HEK293T (cell line): ENCODE data around the gene MFSD6.

ENCODE experiments used
- CTCF ChIA-PET: fragments of 350-600 bp; formaldehyde crosslinking; extraction: SDS; loops from one replicate; lab custom pipeline; 2021; ENCODE audit warnings: antibody characterized with exemption, inconsistent platforms; lab: Yijun Ruan, JAX
- POLR2A ChIA-PET: fragments of 350-600 bp; formaldehyde crosslinking; extraction: SDS; loops from one replicate; lab custom pipeline; 2020; ENCODE audit warnings: antibody characterized with exemption, inconsistent platforms; lab: Yijun Ruan, JAX
- DNase-seq: peaks from one replicate; pipeline ENCODE4 v3.0.0; 2012; ENCODE audit warnings: mixed read lengths; ENCODE audit errors: extremely low spot score
- ARNT ChIP-seq: fragments of 450-650 bp; IDR thresholded peaks from 2 replicates; pipeline ENCODE4 v1.6.1; 2017; ENCODE audit warnings: mild to moderate bottlenecking
- BHLHE40 ChIP-seq: fragments of 450-650 bp; IDR thresholded peaks from 2 replicates; pipeline ENCODE4 v1.6.1; 2016; ENCODE audit warnings: mild to moderate bottlenecking, moderate library complexity, borderline replicate concordance
- CTBP1 ChIP-seq: fragments of 450-650 bp; IDR thresholded peaks from 2 replicates; pipeline ENCODE4 v1.6.1; 2016; ENCODE audit warnings: borderline replicate concordance
- ELF4 ChIP-seq: fragments of 450-650 bp; IDR thresholded peaks from 2 replicates; pipeline ENCODE4 v1.6.1; 2017; ENCODE audit warnings: antibody characterized with exemption
- FOXA1 ChIP-seq: fragments of 450-650 bp; IDR thresholded peaks from 2 replicates; pipeline ENCODE4 v1.6.1; 2016; ENCODE audit warnings: mild to moderate bottlenecking
- FOXK2 ChIP-seq: fragments of 450-650 bp; IDR thresholded peaks from 2 replicates; pipeline ENCODE4 v1.6.1; 2016; ENCODE audit warnings: mild to moderate bottlenecking
- FOXM1 ChIP-seq: fragments of 450-650 bp; IDR thresholded peaks from 2 replicates; pipeline ENCODE4 v1.6.1; 2017; ENCODE audit warnings: mild to moderate bottlenecking, borderline replicate concordance
- HDGF ChIP-seq: fragments of 450-650 bp; IDR thresholded peaks from 2 replicates; pipeline ENCODE4 v1.6.1; 2017; ENCODE audit warnings: antibody characterized with exemption, borderline replicate concordance
- L3MBTL2 ChIP-seq: fragments of 450-650 bp; conservative IDR thresholded peaks from 2 replicates; pipeline ENCODE4 v1.6.1; 2016; ENCODE audit warnings: mild to moderate bottlenecking
- LEF1 ChIP-seq: fragments of 450-650 bp; IDR thresholded peaks from 2 replicates; pipeline ENCODE4 v1.6.1; 2017; ENCODE audit warnings: mild to moderate bottlenecking, borderline replicate concordance
- NFRKB ChIP-seq: fragments of 450-650 bp; IDR thresholded peaks from 2 replicates; pipeline ENCODE4 v1.6.1; 2016; ENCODE audit warnings: mild to moderate bottlenecking, moderate library complexity
- SP1 ChIP-seq: fragments of 450-650 bp; IDR thresholded peaks from 2 replicates; pipeline ENCODE4 v1.6.1; 2017
- SUZ12 ChIP-seq: fragments of 450-650 bp; IDR thresholded peaks from 2 replicates; pipeline ENCODE4 v1.6.1; 2016; ENCODE audit warnings: mild to moderate bottlenecking
- TARDBP ChIP-seq: fragments of 450-650 bp; IDR thresholded peaks from 2 replicates; pipeline ENCODE4 v1.6.1; 2016
- ZNF384 ChIP-seq: fragments of 450-650 bp; IDR thresholded peaks from 2 replicates; pipeline ENCODE4 v1.6.1; 2016
- TF ChIP-seq, protein P1 (sequence below): fragments of 450-650 bp; IDR thresholded peaks from 2 replicates; pipeline ENCODE4 v1.6.1; 2016

Gene MFSD6

DNA sequence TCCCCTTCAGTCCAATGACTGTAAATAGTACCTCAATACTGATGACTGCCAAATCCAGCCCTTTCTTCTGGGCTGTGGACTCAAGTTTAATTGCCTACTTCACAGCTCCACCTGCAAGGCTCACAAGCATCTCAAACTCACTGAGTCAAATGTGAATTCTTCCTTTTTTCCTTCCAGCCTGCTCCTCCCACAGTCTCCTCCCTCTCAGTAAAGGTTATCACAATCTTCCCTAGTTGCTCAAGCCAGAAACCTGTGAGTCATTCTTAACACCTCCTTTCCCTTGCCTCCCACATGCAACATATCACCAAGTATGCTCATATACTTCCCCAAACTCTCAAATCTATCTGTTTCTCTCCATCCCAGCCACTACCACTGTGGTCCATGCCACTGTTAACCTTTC is 3.7 kb upstream of the MFSD6 start:
- POLR2A ChIA-PET = no interaction called here
- CTCF ChIA-PET = no interaction called here
- no peak for DNase-seq
- TF ChIP-seq NFRKB (no peak), BHLHE40 (no peak), ARNT (no peak), FOXM1 (no peak), HDGF (no peak), ZNF384 (no peak), L3MBTL2 (no peak), ELF4 (no peak)

DNA sequence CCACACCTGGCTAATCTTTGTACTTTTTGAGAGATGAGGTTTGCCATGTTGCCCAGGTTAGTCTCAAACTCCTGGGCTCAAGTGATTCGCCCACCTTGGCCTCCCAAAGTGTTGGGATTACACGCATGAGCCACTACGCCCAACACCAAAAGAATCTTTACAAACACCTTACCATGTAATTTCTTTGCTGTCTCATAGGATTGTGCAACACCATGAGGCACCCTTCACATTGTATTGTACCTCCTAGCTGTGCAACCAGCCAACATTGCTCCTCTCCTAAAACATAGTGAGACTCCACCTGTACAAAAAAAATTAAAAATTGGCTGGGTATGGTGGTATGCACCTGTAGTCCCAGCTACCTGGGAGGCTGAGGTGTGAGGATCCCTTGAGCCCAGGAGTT is 3.1 kb upstream of the MFSD6 start:
- POLR2A ChIA-PET = no interaction called here
- TF ChIP-seq SUZ12 (no peak), SP1 (no peak), FOXK2 (no peak)
- CTCF ChIA-PET = no interaction called here
- DNase-seq = no peak

GRCh38 chr2:190405995-190406394 is 2.2 kb upstream of the MFSD6 start:
- TF ChIP-seq, protein P1, sequence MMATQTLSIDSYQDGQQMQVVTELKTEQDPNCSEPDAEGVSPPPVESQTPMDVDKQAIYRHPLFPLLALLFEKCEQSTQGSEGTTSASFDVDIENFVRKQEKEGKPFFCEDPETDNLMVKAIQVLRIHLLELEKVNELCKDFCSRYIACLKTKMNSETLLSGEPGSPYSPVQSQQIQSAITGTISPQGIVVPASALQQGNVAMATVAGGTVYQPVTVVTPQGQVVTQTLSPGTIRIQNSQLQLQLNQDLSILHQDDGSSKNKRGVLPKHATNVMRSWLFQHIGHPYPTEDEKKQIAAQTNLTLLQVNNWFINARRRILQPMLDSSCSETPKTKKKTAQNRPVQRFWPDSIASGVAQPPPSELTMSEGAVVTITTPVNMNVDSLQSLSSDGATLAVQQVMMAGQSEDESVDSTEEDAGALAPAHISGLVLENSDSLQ = no peak
- TF ChIP-seq ZNF384 (no peak), BHLHE40 (no peak), L3MBTL2 (no peak), ELF4 (no peak), FOXM1 (no peak), TARDBP (no peak), FOXK2 (no peak), SUZ12 (no peak), ARNT (no peak), FOXA1 (no peak), LEF1 (no peak), SP1 (no peak), HDGF (no peak), NFRKB (no peak)
- ChIA-PET CTCF (no interaction called here), POLR2A (no interaction called here)
- DNase-seq = no peak

DNA sequence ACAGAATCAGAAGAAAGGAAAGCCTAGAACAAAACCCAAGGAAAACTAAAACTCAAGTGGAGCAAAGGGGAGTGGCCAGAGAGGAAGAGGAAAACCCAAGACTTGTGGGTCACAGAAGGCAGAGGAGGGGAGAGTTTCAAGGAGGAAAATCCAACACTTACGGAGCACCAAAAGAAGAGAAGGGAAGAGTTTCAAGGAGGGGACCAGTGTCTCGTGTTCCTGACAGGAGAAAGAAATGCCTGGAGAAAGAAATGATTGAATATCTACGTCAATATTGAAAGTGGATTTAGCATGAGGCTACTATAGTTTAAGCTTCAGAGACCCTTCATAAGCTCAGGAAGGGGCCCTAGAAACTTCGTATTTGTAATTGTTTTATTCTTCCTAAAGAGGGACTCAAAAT is 1.4 kb upstream of the MFSD6 start:
- TF ChIP-seq FOXK2 (no peak), BHLHE40 (no peak), LEF1 (no peak), FOXM1 (no peak), SUZ12 (no peak), HDGF (no peak), FOXA1 (no peak), TARDBP (no peak), NFRKB (no peak), SP1 (no peak), CTBP1 (no peak), ELF4 (no peak), ZNF384 (no peak)
- ChIA-PET POLR2A (no interaction called here), CTCF (no interaction called here)
- DNase-seq = no peak

DNA sequence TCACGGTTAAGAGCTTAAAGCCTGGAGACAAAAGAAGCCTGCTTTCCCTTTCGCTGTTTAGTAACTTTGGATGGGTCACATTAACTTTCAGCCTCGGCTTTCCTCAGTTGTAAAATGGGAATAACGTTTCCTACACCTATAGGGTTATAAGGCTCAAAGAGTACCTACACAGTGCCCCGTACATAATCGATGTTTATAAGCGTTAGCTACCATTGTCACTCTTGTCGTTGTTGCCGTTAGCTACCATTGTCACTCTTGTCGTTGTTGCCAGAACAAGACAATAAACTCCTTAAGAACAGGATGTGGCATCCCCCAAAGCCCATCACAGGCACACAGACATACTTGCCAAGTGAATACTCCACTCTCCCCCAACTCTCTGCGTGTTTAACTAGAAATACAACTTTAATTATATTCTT is 901 bp upstream of the MFSD6 start:
- CTCF ChIA-PET = no interaction called here
- no peak for DNase-seq
- POLR2A ChIA-PET = no interaction called here
- no peak for TF ChIP-seq LEF1
- no peak for TF ChIP-seq ELF4
- TF ChIP-seq ARNT = no peak
- no peak for TF ChIP-seq SUZ12
- TF ChIP-seq, protein P1 = no peak

DNA sequence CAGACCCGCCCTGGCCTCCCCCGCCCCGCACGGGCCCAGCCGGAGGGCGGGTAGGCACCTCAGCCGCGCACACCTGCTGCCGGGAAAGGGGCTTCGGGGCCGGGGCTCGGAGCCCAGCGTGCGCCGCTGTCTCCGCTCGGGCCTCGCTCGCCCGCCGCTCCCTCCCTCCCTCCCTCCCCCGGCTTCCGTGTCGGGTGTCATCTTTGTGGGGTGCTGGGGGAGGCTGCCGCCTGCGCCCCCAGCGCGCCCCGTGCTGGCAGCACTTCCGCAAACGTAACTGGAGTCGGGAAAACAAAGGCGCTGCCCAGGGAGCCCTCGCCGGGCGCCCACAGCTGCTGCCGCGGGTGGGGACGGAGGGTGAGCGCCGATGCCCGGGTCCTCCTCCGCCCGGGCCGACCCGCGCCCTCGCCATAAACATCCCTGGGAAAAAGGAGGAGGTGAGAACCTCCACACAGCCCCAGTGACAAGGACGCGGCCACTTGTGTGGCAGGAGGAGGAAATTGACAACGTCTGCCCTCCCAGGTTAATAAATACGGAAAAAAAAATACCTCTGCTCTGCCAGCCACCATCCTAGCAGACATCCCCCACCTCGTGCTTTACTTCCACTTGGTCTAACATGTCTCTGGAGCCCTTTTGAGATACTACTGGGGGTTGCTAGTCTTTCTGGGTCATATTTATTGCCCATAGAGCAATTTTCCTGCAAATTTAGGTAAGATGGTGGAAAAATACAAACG is 550 bp downstream of the MFSD6 start:
- DNase-seq = peak; percentile 45
- ChIA-PET CTCF (no interaction called here), POLR2A (interaction anchor here (1.3 kb wide), 1 partner anchor 31 kb away, joined by 4 read pairs; no protein-coding TSS in a partner anchor)
- no peak for TF ChIP-seq NFRKB
- no peak for TF ChIP-seq ARNT
- TF ChIP-seq FOXK2 = no peak
- TF ChIP-seq L3MBTL2 = no peak
- TF ChIP-seq LEF1 = no peak

DNA sequence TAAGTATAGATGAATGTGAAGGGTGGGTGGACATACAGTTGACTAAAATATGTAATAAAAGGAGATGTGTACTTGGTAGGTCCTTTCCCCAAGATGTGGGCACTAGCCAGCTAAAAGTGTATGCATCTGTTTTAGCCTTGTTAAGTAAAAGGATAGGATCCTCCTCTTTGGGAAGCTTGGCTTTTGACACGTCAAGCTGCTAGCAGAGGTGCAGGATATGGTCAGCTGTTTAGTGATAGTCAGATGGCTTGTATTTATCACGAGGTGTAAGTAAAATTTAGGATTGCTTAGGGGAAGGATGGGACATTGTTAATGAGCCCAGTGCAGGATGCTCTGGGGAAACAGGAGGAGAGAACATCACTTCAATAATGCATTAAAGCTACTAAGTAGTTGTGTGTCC is 1.5 kb downstream of the MFSD6 start:
- POLR2A ChIA-PET = interaction anchor here (1.3 kb wide), 1 partner anchor 30 kb away, joined by 4 read pairs; no protein-coding TSS in a partner anchor

More for the DNA sequence above, 1.5 kb downstream of the MFSD6 start:
- CTCF ChIA-PET = interaction anchor here (0.9 kb wide), 1 partner anchor 749 kb away, joined by 3 read pairs; no protein-coding TSS in a partner anchor
- DNase-seq = no peak
- TF ChIP-seq NFRKB = no peak
- TF ChIP-seq SP1 = no peak
- no peak for TF ChIP-seq ELF4
- TF ChIP-seq SUZ12 = no peak
- TF ChIP-seq LEF1 = no peak
- no peak for TF ChIP-seq FOXK2
- no peak for TF ChIP-seq CTBP1
- no peak for TF ChIP-seq HDGF
- TF ChIP-seq, protein P1 = no peak
- no peak for TF ChIP-seq FOXM1
- no peak for TF ChIP-seq ARNT
- TF ChIP-seq FOXA1 = no peak
- TF ChIP-seq ZNF384 = no peak
- TF ChIP-seq BHLHE40 = no peak
- no peak for TF ChIP-seq L3MBTL2
- TF ChIP-seq TARDBP = no peak
